HL-60 (cell line): ENCODE data around the gene LRRC52.

Experiments
- GABPA ChIP-seq: IDR thresholded peaks from 2 replicates; pipeline ENCODE4 v1.6.1; 2012; ENCODE audit warnings: low read depth
- POLR2AphosphoS5 ChIP-seq: IDR thresholded peaks from 2 replicates; pipeline ENCODE4 v1.6.1; 2012; ENCODE audit warnings: low read depth
- TF ChIP-seq, protein P1 (sequence below): IDR thresholded peaks from one replicate; pipeline ENCODE4 v1.5.1; 2011; ENCODE audit warnings: low read length, control low read depth, inconsistent platforms; ENCODE audit not compliant: insufficient read depth
- TF ChIP-seq, protein P2 (sequence below): IDR thresholded peaks from 2 replicates; pipeline ENCODE4 v1.6.1; 2012; ENCODE audit warnings: low read depth; ENCODE audit not compliant: insufficient replicate concordance

DNA sequence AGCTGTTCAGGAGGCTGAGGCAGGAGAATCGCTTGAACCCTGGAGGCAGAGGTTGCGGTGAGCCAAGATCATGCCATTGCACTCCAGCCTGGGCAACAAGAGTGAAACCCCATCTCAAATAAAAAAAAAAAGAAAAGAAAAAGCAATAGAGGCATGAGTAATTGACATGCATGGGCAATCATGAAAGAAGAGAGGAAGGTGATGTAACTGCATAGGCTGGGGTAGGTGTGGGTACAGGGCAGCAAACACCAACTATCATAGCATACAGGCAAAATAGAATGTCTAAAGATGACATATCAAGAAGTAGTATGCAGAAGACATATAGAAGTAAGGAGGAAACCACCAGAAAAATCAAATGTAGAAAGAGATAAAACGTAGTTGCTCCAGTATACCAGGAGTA, 68.3 kb downstream of the LRRC52 start:
- TF ChIP-seq, protein P1, sequence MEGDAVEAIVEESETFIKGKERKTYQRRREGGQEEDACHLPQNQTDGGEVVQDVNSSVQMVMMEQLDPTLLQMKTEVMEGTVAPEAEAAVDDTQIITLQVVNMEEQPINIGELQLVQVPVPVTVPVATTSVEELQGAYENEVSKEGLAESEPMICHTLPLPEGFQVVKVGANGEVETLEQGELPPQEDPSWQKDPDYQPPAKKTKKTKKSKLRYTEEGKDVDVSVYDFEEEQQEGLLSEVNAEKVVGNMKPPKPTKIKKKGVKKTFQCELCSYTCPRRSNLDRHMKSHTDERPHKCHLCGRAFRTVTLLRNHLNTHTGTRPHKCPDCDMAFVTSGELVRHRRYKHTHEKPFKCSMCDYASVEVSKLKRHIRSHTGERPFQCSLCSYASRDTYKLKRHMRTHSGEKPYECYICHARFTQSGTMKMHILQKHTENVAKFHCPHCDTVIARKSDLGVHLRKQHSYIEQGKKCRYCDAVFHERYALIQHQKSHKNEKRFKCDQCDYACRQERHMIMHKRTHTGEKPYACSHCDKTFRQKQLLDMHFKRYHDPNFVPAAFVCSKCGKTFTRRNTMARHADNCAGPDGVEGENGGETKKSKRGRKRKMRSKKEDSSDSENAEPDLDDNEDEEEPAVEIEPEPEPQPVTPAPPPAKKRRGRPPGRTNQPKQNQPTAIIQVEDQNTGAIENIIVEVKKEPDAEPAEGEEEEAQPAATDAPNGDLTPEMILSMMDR = no peak
- no peak for TF ChIP-seq POLR2AphosphoS5
- TF ChIP-seq GABPA = no peak
- TF ChIP-seq, protein P2, sequence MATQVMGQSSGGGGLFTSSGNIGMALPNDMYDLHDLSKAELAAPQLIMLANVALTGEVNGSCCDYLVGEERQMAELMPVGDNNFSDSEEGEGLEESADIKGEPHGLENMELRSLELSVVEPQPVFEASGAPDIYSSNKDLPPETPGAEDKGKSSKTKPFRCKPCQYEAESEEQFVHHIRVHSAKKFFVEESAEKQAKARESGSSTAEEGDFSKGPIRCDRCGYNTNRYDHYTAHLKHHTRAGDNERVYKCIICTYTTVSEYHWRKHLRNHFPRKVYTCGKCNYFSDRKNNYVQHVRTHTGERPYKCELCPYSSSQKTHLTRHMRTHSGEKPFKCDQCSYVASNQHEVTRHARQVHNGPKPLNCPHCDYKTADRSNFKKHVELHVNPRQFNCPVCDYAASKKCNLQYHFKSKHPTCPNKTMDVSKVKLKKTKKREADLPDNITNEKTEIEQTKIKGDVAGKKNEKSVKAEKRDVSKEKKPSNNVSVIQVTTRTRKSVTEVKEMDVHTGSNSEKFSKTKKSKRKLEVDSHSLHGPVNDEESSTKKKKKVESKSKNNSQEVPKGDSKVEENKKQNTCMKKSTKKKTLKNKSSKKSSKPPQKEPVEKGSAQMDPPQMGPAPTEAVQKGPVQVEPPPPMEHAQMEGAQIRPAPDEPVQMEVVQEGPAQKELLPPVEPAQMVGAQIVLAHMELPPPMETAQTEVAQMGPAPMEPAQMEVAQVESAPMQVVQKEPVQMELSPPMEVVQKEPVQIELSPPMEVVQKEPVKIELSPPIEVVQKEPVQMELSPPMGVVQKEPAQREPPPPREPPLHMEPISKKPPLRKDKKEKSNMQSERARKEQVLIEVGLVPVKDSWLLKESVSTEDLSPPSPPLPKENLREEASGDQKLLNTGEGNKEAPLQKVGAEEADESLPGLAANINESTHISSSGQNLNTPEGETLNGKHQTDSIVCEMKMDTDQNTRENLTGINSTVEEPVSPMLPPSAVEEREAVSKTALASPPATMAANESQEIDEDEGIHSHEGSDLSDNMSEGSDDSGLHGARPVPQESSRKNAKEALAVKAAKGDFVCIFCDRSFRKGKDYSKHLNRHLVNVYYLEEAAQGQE = no peak
